HepG2 (cell line): ENCODE data around the gene NARS2. TPM values are rescaled to one million over a fixed set of nuclear protein-coding genes. Genes with fewer than 3 reads are reported as not detected.

Source experiments
- ARNT2 ChIP-seq: sonication (generic); formaldehyde crosslinking; IDR thresholded peaks from 2 replicates; pipeline ENCODE4 v1.8.0; 2022; ENCODE audit warnings: mild to moderate bottlenecking, low read depth, missing genetic modification reagents, moderate library complexity
- ATF7-NPFF ChIP-seq: sonication (generic); formaldehyde crosslinking; IDR thresholded peaks from 2 replicates; pipeline ENCODE4 v1.8.1; 2023; ENCODE audit warnings: mild to moderate bottlenecking, low read depth, missing genetic modification reagents, moderate library complexity
- BHLHE40 ChIP-seq: IDR thresholded peaks from 2 replicates; pipeline ENCODE4 v1.6.1; 2011; ENCODE audit warnings: low read length, improper control_type of control experiment
- HOXD1 ChIP-seq: sonication (generic); formaldehyde crosslinking; IDR thresholded peaks from 2 replicates; pipeline ENCODE4 v1.5.0; 2020; ENCODE audit warnings: missing genetic modification reagents
- MIXL1 ChIP-seq: IDR thresholded peaks from 2 replicates; pipeline ENCODE4 v1.6.1; 2016
- ONECUT2 ChIP-seq: sonication (generic); formaldehyde crosslinking; IDR thresholded peaks from 2 replicates; pipeline ENCODE4 v1.4.0; 2020; ENCODE audit warnings: missing genetic modification reagents
- PHF21A ChIP-seq: sonication (generic); formaldehyde crosslinking; IDR thresholded peaks from 2 replicates; pipeline ENCODE4 v1.5.0; 2020; ENCODE audit warnings: mild to moderate bottlenecking, missing genetic modification reagents
- REPIN1 ChIP-seq: sonication (generic); formaldehyde crosslinking; IDR thresholded peaks from 2 replicates; pipeline ENCODE4 v1.8.0; 2022; ENCODE audit warnings: missing genetic modification reagents, low read depth, mild to moderate bottlenecking, borderline replicate concordance
- RXRB ChIP-seq: IDR thresholded peaks from 2 replicates; pipeline ENCODE4 v1.6.1; 2016; ENCODE audit warnings: borderline replicate concordance, missing genetic modification reagents, missing compliant biosample characterization
- SATB2 ChIP-seq: sonication (generic); formaldehyde crosslinking; IDR thresholded peaks from 2 replicates; pipeline ENCODE4 v1.5.0; 2020; ENCODE audit warnings: missing genetic modification reagents
- SKI ChIP-seq: fragments of 450-650 bp; IDR thresholded peaks from one replicate; pipeline ENCODE4 v1.6.1; 2018; ENCODE audit warnings: mild to moderate bottlenecking; ENCODE audit not compliant: partially characterized antibody
- SP140L ChIP-seq: sonication (generic); formaldehyde crosslinking; IDR thresholded peaks from 2 replicates; pipeline ENCODE4 v1.4.0; 2020; ENCODE audit warnings: missing genetic modification reagents, borderline replicate concordance
- ZBTB3 ChIP-seq: sonication (generic); formaldehyde crosslinking; IDR thresholded peaks from 2 replicates; pipeline ENCODE4 v1.4.0; 2020; ENCODE audit warnings: low read depth, mild to moderate bottlenecking, moderate library complexity, missing genetic modification reagents, borderline replicate concordance
- ZNF17 ChIP-seq: sonication (generic); formaldehyde crosslinking; IDR thresholded peaks from 2 replicates; pipeline ENCODE4 v1.5.0; 2020; ENCODE audit warnings: mild to moderate bottlenecking, missing genetic modification reagents
- ZNF256 ChIP-seq: sonication (generic); formaldehyde crosslinking; conservative IDR thresholded peaks from 2 replicates; pipeline ENCODE4 v1.4.0; 2020; ENCODE audit warnings: missing genetic modification reagents
- ZNF816 ChIP-seq: sonication (generic); formaldehyde crosslinking; IDR thresholded peaks from 2 replicates; pipeline ENCODE4 v1.8.0; 2022; ENCODE audit warnings: missing genetic modification reagents, mild to moderate bottlenecking, borderline replicate concordance
- polyA plus RNA-seq, 8 experiments: library from polyadenylated mRNA; depleted of rRNA in 3 of 8; stranded (reverse) in 7 of 8; unstranded in 1 of 8; fragments of >200 nt; fragmentation: Illumina TruSeq in 4 of 8; extraction: Trizol in 4 of 8; gene quantifications; 2 replicates each; pipeline versions ENCODE4 v1.2.1 to v1.2.3, GENCODE V29; 2011 to 2016; ENCODE audit warnings: low read depth in 4 of 8, missing spikeins in 1 of 8, mixed read lengths in 1 of 8; ENCODE audit not compliant: insufficient read depth in 1 of 8
- total RNA-seq, 5 experiments: library from RNA; depleted of rRNA; stranded (reverse); fragments of >200 nt; fragmentation: Illumina TruSeq; extraction: Trizol; gene quantifications; 2 replicates each; pipeline ENCODE4 v1.2.3, GENCODE V29; 2016; ENCODE audit warnings: low read depth in 1 of 5
- TF ChIP-seq, protein P1 (sequence below): sonication (generic); formaldehyde crosslinking; IDR thresholded peaks from 2 replicates; pipeline ENCODE4 v1.8.0; 2022; ENCODE audit warnings: missing genetic modification reagents, mild to moderate bottlenecking, moderate library complexity, borderline replicate concordance
- TF ChIP-seq, protein P2 (sequence below): sonication (generic); formaldehyde crosslinking; IDR thresholded peaks from 2 replicates; pipeline ENCODE4 v1.4.0; 2020; ENCODE audit warnings: missing genetic modification reagents
- TF ChIP-seq, protein P3 (sequence below): IDR thresholded peaks from 2 replicates; pipeline ENCODE4 v1.4.0; 2020; ENCODE audit warnings: mild to moderate bottlenecking, missing genetic modification reagents
- TF ChIP-seq, protein P4 (sequence below): sonication (generic); formaldehyde crosslinking; IDR thresholded peaks from 2 replicates; pipeline ENCODE4 v1.4.0; 2020; ENCODE audit warnings: missing genetic modification reagents, borderline replicate concordance
- TF ChIP-seq, protein P5 (sequence below): IDR thresholded peaks from 2 replicates; pipeline ENCODE4 v1.6.1; 2012; ENCODE audit warnings: inconsistent platforms

The NARS2 gene
- total and polyA plus RNA-seq, 2 of the 13 experiments (the other 11 are each of a cell fraction or from before 2014, with no cell fraction given), result 45.9 to 65.0 TPM

DNA sequence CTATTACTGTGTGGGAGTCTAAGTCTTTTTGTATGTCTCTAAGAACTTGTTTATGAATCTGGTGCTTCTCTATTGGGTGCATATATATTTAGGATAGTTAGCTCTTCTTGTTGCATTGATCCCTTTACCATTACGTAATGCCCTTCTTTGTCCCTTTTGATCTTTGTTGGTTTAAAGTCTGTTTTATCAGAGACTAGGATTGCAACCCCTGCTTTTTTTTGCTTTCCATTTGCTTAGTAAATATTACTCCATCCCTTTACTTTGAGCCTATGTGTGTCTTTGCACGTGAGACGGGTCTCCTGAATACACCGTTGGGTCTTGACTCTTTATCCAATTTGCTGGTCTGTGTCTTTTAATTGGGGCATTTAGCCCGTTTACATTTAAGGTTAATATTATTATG is 26.4 kb upstream of the NARS2 start (continued):
- TF ChIP-seq REPIN1 (CRISPR knock-in tag) (peak; percentile 59; the same call in 1 of the 2 replicates), ZNF17 (CRISPR knock-in tag) (0 out of 2 replicates have a peak, but pooled peaks have one; percentile 48), ZNF816 (peak; percentile 64; the same call in 1 of the 2 replicates), MIXL1 (CRISPR knock-in tag) (peak; percentile 82), PHF21A (CRISPR knock-in tag) (peak; percentile 77; the same call in 1 of the 2 replicates), RXRB (CRISPR knock-in tag) (peak; percentile 85), ZNF256 (peak; percentile 66; the same call in 1 of the 2 replicates), HOXD1 (peak; percentile 78; the same call in 1 of the 2 replicates), SKI (peak; percentile 69), SP140L (CRISPR knock-in tag) (peak; percentile 35; the same call in 1 of the 2 replicates), ARNT2 (0 out of 2 replicates have a peak, but pooled peaks have one; percentile 43), ATF7-NPFF (CRISPR knock-in tag) (peak; percentile 47; the same call in 1 of the 2 replicates), BHLHE40 (peak; percentile 92), SATB2 (CRISPR knock-in tag) (0 out of 2 replicates have a peak, but pooled peaks have one; percentile 62), ZBTB3 (0 out of 2 replicates have a peak, but pooled peaks have one; percentile 31), ONECUT2 (CRISPR knock-in tag) (peak; percentile 97)
- TF ChIP-seq, protein P1, sequence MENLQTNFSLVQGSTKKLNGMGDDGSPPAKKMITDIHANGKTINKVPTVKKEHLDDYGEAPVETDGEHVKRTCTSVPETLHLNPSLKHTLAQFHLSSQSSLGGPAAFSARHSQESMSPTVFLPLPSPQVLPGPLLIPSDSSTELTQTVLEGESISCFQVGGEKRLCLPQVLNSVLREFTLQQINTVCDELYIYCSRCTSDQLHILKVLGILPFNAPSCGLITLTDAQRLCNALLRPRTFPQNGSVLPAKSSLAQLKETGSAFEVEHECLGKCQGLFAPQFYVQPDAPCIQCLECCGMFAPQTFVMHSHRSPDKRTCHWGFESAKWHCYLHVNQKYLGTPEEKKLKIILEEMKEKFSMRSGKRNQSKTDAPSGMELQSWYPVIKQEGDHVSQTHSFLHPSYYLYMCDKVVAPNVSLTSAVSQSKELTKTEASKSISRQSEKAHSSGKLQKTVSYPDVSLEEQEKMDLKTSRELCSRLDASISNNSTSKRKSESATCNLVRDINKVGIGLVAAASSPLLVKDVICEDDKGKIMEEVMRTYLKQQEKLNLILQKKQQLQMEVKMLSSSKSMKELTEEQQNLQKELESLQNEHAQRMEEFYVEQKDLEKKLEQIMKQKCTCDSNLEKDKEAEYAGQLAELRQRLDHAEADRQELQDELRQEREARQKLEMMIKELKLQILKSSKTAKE, result peak; percentile 79; the same call in 1 of the 2 replicates
- TF ChIP-seq, protein P2, sequence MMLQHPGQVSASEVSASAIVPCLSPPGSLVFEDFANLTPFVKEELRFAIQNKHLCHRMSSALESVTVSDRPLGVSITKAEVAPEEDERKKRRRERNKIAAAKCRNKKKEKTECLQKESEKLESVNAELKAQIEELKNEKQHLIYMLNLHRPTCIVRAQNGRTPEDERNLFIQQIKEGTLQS, result peak; percentile 49; the same call in 1 of the 2 replicates
- TF ChIP-seq, protein P3, sequence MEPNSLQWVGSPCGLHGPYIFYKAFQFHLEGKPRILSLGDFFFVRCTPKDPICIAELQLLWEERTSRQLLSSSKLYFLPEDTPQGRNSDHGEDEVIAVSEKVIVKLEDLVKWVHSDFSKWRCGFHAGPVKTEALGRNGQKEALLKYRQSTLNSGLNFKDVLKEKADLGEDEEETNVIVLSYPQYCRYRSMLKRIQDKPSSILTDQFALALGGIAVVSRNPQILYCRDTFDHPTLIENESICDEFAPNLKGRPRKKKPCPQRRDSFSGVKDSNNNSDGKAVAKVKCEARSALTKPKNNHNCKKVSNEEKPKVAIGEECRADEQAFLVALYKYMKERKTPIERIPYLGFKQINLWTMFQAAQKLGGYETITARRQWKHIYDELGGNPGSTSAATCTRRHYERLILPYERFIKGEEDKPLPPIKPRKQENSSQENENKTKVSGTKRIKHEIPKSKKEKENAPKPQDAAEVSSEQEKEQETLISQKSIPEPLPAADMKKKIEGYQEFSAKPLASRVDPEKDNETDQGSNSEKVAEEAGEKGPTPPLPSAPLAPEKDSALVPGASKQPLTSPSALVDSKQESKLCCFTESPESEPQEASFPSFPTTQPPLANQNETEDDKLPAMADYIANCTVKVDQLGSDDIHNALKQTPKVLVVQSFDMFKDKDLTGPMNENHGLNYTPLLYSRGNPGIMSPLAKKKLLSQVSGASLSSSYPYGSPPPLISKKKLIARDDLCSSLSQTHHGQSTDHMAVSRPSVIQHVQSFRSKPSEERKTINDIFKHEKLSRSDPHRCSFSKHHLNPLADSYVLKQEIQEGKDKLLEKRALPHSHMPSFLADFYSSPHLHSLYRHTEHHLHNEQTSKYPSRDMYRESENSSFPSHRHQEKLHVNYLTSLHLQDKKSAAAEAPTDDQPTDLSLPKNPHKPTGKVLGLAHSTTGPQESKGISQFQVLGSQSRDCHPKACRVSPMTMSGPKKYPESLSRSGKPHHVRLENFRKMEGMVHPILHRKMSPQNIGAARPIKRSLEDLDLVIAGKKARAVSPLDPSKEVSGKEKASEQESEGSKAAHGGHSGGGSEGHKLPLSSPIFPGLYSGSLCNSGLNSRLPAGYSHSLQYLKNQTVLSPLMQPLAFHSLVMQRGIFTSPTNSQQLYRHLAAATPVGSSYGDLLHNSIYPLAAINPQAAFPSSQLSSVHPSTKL, result peak; percentile 98
- TF ChIP-seq, protein P4, sequence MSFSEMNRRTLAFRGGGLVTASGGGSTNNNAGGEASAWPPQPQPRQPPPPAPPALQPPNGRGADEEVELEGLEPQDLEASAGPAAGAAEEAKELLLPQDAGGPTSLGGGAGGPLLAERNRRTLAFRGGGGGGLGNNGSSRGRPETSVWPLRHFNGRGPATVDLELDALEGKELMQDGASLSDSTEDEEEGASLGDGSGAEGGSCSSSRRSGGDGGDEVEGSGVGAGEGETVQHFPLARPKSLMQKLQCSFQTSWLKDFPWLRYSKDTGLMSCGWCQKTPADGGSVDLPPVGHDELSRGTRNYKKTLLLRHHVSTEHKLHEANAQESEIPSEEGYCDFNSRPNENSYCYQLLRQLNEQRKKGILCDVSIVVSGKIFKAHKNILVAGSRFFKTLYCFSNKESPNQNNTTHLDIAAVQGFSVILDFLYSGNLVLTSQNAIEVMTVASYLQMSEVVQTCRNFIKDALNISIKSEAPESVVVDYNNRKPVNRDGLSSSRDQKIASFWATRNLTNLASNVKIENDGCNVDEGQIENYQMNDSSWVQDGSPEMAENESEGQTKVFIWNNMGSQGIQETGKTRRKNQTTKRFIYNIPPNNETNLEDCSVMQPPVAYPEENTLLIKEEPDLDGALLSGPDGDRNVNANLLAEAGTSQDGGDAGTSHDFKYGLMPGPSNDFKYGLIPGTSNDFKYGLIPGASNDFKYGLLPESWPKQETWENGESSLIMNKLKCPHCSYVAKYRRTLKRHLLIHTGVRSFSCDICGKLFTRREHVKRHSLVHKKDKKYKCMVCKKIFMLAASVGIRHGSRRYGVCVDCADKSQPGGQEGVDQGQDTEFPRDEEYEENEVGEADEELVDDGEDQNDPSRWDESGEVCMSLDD (CRISPR knock-in tag), result 0 out of 2 replicates have a peak, but pooled peaks have one; percentile 74
- TF ChIP-seq, protein P5, sequence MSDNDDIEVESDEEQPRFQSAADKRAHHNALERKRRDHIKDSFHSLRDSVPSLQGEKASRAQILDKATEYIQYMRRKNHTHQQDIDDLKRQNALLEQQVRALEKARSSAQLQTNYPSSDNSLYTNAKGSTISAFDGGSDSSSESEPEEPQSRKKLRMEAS, result 0 out of 2 replicates have a peak, but pooled peaks have one; percentile 25
